Loucy (cell line): ENCODE results near the gene QSER1.
"Not testable (repeated sequence)": the region's sequence is repeated elsewhere in the genome, so short reads cannot be mapped to it uniquely, and the experiment has no call there.

Source experiments
- CTCF ChIP-seq: fragments of 200-600 bp; sonication (generic); conservative IDR thresholded peaks from 2 replicates; pipeline ENCODE4 v1.5.1; 2014; ENCODE audit warnings: mild to moderate bottlenecking, antibody characterized with exemption, low read length
- EZH2phosphoT487 ChIP-seq: fragments of 200-600 bp; IDR thresholded peaks from 2 replicates; pipeline ENCODE4 v1.6.1; 2018; ENCODE audit warnings: antibody characterized with exemption, mild to moderate bottlenecking, moderate library complexity, borderline replicate concordance

GRCh38 chr11:32936178-32936577 is 43.6 kb downstream of the QSER1 start:
- not testable (repeated sequence) for TF ChIP-seq CTCF, EZH2phosphoT487
